Measurements from ENCODE around the gene RPN1.

GRCh38 chr3:128697341-128697740, 46.7 kb upstream of the RPN1 start:
- TF ChIP-seq CTCF (IDR thresholded peaks at IDR 0.05) (no peak), POLR2A (IDR thresholded peaks at IDR 0.05) (no peak), POLR2AphosphoS5 (IDR thresholded peaks at IDR 0.05) (no peak), EP300 (IDR thresholded peaks at IDR 0.05) (no peak)

Measured in sigmoid colon (tissue), 4 donors.